Posterior cingulate gyrus (tissue), 11 donors: ENCODE measurements around the gene HIPK2.
A peak's percentile ranks its signal among the peaks of the same experiment; 100 is the strongest.

ENCODE experiments used
- DNase-seq, 10 donors: peaks; one replicate each; pipeline versions ENCODE4 v3.0.0 to v3.0.0-alpha.2; 2020 to 2021; ENCODE audit warnings: mixed read lengths in 3 of 10
- intact Hi-C: fragments of 100-400 bp; cut with DNase I; formaldehyde crosslinking; loops from one replicate; pipeline ENCODE4 v1.15.1; 2023

HIPK2 gene

DNA sequence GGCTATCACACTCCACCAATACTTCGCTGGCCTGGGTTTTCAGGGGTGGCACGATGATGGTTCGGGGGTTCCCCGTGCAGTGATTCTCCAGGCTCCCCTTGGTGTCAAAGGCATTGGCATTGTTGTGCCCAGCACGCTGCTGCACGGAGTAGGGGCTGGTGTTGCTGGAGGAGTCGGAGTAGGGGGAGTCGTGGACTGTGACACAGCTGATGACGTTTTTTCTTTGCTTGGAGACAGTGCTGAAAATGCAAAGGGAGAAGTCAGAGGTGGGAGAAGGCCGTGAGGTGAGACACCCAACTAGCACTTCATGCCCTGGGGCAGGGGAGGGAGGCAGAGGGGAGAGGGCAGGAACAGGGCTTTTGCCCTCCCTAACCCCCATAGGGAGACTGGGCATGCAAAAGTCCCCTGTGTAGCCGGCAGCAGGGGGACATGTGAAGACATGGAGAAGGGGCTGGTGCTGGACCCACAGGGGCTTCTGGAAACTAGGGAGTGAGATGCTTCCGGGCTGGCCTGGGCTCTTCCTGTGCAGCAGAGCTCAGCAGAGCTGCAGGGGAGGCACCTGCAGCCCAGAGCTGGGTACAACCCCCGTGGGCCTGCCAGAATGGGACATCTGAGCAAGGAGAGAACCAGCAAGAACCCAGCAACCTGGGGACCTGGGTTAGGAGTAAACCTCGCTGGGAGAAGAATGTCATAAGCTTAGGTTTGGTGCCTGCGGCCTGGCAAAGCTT lies 193.8 kb downstream of the HIPK2 start:
- intact Hi-C loops = loop anchor here (10.0 kb wide), 1 partner anchor 139 kb away; no protein-coding TSS in a partner anchor
- DNase-seq = peak in 1 of 10 donors; percentile 32

DNA sequence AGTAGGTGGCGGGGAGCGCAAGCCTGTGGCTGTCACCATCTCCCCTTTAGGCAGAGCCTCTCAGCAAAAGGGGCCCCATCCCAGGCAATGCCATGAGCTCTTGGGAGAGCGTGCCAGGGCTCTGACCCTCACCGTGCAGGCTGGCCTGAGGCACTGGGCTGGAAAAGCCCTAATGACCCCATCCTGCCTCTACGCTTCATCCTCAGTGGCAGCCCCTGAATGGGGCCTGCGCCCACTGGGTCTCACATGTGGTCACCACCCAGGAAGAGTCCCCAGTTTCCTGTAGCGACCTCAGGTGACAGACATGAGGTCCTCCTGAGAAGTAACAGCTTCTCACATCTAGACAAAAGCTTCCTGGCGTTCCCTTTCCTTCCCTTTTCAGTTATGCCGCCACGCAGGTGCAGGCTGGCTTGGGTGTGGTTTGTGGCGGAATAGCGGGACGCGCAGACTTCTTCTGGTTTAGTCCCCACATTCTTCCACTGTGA lies 195.1 kb downstream of the HIPK2 start:
- no peak for DNase-seq
- intact Hi-C loops = loop anchor here (10.0 kb wide), 1 partner anchor 138 kb away; no protein-coding TSS in a partner anchor

DNA sequence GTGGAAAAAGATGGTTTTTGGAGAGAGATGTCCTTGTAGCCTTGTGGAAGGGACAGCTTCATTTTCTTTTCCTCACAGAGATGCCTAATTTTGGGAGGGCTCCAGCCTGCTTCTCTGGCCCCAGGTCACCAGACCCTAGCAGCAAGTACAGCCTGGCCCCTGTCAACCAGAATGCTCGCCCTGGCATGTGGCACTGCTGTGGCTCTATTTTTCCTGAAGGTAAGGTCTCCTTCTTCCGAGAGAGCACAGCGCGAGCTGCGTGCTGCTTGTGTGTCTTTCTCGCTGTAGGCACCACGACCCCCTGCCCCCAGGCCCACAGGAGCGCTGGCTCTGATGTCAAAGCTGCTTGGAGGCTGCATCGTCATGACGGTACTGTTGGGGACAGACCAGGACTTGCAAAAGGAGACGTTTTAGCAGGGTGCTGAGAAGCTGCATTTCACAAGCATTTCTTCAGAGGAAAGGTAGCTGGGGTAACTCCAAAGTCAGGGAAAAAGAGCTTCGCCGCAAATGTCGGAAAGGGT lies 195.6 kb downstream of the HIPK2 start:
- no peak for DNase-seq
- intact Hi-C loops = loop anchor here (10.0 kb wide), 1 partner anchor 137 kb away; no protein-coding TSS in a partner anchor

DNA sequence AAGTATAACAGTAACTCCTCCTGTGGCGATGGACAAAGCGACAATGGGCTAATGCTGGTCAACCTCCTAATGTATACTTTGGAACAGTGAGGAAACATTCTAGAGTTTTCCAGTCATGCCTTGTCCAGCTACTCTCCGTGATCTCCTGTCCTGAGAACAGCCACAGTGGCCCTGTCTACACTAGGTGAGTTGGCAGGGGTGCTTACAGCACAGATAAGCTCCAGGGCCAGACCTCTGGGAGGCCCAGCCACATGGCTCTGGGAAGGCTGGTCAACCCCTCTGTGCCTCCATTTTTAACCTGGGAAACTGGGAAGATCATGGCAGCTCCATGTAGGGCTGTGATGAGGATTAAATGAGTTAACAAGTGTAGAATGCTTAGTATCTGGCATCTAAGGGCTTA lies 197.4 kb downstream of the HIPK2 start:
- no peak for DNase-seq
- intact Hi-C loops = loop anchor here (10.0 kb wide), 1 partner anchor 136 kb away; no protein-coding TSS in a partner anchor

DNA sequence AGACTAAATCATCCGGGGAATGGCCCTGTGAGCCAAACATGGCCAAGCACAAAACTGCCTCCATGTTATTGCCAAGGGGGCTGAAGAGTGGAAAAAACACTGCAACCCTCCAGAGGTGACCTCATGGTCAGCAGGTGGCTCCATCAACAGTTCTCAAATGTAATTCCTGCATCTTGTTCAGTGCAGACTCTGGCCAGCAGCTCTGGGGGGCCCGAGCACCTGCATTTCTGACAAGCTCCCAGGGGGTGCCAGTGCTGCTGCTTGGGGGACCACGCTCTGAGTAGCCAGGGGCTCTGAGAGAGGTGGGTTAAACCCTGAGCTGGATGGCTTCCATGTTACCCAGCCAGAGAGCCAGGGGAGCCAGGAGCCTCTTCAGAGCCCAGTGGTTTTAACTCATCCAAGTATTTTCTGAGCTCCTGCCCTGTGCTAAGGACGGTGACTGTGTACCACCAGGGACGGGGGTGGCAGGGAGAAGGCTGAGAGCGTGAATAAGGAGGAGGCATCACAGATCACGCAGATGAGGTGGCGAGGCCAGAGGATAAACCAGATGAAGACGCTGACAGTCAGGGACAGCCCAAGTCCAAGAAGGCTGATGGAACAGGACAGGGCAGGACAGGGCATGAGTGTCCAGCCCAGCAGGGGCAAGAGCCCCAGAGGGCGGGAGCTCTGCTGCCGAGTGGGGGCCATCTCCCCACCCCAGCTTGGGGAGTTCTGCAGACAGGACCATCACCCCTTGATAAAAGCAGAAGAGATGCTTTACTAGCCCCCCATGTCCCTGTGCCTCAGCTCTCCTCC lies 201.4 kb downstream of the HIPK2 start:
- no peak for DNase-seq

DNA sequence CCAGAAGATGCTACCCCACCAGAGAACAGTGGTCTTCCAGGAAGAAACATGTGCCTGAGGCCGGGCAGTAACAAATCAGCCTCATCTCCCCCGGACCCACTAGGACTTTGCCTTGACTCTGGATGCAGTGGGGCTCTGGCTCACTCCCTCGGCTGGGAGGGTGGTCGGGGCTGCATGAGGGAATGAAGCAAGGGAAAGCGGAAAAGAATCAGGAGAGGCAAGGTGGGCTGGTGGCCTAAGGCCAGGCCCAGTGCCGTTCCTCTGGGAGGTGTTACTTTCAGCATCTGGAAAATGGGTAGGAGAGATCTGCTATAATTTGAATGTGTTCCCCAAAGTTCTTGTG lies 202.5 kb downstream of the HIPK2 start:
- intact Hi-C loops = no loop called here
- DNase-seq = no peak

More for the DNA sequence above, 201.4 kb downstream of the HIPK2 start:
- intact Hi-C loops = no loop called here

DNA sequence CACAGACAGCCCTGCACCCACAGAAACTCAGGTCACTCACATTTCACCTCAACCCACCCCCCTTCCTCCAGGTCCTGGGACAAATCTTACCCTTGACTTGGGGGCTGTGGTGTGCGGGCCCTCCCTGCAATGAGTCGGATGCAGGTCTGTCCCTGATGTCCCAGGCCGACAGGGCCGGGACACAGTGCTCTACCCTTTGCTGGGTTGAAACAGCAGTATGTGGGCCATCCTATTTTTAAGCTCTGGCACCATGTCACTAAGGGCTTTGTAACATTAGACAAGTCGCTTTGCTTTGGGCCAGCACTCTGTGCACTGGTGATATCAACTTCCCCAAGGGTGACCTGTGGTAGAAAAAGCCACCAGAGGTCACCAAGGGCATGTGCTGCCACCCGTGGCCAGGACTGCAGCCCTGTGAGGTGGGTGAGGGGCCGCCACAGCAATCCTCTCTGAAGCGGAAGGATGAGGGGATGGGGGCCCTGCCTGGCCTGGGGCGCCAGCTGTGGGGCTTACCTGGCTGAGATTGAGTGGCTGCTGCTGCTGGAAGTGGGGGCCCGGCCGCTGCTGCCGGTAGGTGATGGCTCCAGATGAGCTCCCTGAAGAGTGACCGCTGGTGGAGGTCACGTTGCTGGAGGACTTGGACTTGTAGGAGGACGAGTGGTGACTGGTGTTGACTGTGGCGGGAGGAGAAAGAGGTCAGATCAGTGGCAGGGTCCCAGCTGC lies 203.0 kb downstream of the HIPK2 start:
- DNase-seq = peak in 1 of 10 donors; percentile 59
- intact Hi-C loops = no loop called here

DNA sequence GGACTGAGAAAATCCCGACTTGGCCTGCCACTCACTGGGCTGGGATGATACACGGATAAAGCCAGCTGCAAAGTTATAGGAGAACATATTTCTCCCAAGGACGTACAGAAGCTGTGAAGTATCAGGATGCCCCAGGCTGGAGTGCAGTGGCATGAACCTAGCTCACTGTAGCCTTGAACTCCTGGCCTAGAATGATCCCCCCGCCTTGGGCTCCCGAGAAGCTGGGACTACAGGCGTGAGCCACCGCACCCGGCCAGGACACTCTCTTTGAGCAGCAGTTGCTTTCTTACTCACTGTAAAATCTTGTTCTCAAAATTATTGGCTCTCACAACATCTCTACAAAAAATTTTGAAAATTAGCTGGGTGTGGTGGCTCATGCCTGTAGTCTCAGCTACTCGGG lies 203.9 kb downstream of the HIPK2 start:
- DNase-seq = no peak
- intact Hi-C loops = no loop called here

DNA sequence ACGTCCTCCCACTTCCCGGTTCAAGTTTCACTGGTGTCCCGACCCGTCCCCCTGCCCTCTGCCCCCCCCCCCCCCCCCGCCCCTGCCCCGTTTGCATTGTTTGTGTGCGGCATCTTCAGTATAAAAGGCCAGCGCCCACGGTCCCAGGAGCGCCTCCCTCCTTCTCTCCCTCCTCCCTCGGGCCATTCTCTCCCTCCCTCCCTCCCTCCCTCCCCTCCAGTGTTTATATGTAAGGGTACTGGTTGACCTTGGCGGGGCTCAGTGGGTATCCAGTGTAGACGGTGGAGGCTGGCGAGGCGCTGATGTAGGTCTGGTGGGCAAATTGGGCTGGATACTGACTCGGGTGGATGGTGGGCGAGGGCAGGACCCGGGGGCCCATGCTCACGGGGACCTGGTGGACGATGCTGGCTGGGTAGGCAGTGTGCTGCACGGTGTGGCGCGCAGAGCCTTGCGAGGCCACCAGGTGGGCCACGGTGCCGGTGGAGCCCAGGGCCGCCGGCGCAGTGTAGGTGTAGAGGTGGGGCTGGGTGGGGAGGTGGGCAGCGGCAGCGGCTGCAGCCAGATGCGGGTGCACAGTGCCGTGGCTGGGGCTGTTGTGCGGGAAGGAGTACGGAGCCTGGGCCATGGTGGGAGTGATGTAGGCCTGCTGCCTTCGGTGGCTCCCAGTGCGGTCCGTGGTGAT lies 205.0 kb downstream of the HIPK2 start:
- DNase-seq = no peak
- intact Hi-C loops = no loop called here

DNA sequence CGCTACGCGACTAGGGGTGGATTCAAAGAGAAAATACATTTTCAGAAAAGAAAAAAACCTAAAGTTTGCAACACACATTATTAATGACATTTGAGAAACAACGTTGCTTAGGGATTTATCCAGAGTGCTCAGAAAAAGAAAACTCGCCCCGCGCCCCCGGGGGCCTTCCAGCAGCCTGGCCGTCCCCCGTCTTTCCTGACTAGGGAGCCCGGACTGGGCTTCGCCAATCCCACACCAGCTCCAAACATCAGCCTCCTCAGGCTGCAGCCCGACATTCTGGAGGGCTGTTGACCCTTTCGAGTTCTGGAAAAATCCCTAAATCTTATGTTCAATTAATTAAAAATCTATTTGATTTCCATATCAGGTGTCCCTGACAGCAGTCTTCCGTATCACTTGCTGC lies 205.7 kb downstream of the HIPK2 start:
- DNase-seq = no peak
- intact Hi-C loops = no loop called here

DNA sequence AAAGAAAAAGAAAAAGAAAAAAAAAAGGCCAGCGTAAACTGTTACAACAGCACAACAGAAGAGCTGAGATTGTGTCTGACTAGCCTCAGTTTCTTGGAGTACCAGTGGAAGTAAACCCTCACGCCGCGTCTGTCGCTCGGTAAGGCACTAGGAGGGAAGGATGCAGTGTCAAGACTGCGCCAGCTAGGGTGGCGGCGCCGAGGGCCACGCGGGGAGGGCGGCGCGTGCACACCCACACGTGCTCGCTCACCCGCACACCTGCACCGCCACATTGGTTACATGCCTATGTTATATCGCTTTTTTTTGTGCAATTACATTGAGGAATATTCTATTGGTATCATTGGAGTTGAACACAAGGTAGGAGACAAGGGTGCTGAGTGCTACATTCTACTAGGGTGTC lies 206.1 kb downstream of the HIPK2 start:
- intact Hi-C loops = no loop called here
- no peak for DNase-seq

DNA sequence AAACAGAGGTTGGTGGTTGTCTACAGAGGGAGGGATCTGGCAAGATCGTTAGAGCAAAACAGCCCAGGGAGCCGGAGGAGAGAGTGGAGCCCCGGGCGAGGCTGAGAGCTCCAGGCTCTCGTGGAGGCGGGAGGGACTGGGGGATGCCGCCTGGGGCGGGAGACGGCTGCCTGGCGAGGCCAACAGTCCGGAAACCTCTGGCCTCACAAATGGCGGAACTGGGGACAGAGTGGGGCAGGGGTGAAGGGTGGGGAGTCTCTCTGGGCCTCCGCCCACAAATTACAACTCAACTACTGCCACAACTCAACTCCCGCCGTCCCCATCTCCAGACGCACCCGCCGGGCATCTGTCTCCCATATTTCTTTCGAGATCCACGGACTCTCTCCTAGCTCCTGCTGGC lies 206.6 kb downstream of the HIPK2 start:
- intact Hi-C loops = no loop called here
- DNase-seq = no peak

DNA sequence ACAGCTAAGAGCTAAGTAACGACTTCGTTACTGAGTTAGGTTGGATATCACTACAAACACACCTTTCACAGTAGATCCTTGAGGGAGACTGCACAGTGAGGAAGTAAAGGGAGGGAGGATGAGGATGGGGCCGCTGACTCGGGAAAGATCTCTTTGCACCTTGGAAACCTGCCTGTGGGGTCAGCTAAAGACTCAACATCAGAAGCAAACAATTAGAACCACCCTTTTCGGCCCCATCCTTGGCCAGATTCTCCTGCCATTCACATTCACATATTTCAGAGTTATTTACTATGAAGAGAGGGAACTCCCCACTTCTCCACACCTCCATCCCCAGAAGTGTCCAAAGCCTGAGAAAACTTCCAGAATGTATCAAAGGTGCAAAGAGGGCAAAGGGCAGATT lies 207.2 kb downstream of the HIPK2 start:
- intact Hi-C loops = no loop called here

DNA sequence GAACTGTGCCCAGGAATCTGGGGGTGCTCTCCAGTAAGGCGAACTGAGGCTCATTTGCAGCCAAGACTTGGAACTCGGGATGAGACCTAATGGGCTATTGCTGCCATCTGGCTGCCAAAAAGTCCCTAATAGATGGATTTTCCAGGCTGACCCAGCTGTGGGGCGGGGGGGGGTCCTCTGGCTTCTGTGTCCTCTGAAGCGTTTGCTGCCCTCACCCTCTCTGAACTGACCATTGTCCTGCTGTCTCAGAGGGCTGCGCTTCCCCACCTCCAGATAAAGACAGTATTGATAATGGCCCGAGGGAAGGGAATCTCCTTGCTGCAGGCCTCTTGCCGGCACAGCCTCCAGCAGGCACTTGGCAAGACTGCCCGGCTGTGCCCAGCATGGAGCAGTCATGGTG lies 207.7 kb downstream of the HIPK2 start:
- DNase-seq = peak; percentile 39 to 91 (median 71)

More for the DNA sequence above, 207.2 kb downstream of the HIPK2 start:
- no peak for DNase-seq

DNA sequence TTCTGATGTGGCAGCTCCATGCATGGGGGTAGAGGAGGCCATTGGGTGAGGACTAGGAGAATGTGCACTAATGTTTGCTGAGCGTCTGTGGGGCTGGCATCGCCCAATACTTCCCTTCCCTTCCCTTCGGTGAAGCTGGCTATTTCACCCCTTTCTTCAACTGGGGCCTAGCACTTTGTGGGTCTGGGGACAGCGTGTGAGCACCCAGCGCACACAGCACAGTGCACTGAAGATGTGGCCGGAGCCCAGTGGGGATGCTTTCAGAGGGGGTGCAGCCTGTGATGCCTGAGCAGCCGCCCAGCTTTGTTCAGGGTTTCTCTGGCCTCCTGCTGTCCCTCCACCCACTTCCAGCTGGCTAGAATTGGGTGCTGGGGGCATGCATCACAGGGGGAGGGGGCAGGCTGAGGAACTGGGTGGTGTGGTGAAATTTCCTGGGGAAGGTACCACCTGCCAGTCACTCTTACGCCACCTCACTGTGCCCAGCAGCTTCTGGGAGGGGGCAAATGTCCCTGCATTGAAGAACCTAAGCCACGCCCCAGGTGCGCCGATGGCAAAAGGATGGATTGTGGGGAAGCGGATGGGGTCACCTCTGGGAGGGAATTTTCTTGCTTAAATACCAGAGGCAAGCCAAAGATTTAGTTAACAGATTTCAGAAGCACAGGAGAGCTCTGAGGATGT lies 208.8 kb downstream of the HIPK2 start:
- peak in 1 of 10 donors; percentile 57 for DNase-seq
- intact Hi-C loops = loop anchor here (5.0 kb wide), 1 partner anchor 67 kb away; no protein-coding TSS in a partner anchor

More for the DNA sequence above, 207.7 kb downstream of the HIPK2 start:
- intact Hi-C loops = no loop called here

DNA sequence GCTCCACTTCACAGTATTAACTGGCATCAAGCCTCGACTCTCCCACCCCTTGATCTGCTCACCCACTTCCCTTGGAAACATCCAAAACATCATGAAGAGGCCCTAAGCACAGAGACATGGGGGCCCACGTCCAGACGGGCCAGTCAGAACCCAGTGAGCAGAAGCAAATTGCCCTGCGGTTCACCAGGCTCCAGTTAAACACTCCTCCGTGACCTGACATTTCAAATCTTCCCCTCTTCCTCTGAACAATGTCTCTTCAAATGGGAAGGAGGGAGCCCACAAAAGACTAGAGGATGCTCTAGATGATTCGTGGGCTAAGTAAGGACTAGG lies 209.5 kb downstream of the HIPK2 start:
- intact Hi-C loops = loop anchor here (5.0 kb wide), 1 partner anchor 66 kb away; no protein-coding TSS in a partner anchor
- DNase-seq = no peak

DNA sequence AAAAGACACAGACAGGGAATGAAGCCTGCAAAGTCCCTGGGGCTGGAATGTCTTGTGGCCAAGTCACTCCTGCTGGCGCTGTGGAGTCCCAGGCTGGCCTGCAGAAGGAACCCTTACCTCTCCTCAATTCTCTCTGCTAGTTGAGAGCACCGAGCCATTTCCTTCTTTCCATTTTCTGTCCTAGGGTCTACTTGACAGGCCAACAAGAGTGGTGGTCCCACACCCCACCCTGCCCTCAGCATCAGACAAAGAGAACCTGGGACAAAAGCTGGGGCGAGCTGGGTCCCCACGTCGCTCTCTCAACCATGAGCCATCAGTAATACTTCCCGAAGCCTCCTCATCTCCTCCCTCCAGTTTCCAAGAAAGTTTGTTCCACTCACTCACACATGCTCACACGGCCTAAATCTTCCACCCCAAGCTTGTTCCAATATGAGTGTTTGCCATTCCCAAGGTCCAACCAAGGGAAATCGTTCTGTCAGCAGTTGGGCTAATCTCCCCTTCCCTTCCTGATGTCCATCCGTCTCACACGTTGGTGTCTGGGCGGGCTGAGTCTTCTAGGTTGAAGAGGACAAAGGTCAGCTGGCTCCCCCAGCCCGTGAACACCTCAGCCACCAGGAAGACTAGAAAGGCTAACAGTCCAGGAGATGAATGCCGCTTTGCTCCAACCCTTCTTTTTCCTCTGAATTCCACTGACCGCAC lies 210.0 kb downstream of the HIPK2 start:
- no peak for DNase-seq
- intact Hi-C loops = loop anchor here (5.0 kb wide), 1 partner anchor 65 kb away; no protein-coding TSS in a partner anchor

DNA sequence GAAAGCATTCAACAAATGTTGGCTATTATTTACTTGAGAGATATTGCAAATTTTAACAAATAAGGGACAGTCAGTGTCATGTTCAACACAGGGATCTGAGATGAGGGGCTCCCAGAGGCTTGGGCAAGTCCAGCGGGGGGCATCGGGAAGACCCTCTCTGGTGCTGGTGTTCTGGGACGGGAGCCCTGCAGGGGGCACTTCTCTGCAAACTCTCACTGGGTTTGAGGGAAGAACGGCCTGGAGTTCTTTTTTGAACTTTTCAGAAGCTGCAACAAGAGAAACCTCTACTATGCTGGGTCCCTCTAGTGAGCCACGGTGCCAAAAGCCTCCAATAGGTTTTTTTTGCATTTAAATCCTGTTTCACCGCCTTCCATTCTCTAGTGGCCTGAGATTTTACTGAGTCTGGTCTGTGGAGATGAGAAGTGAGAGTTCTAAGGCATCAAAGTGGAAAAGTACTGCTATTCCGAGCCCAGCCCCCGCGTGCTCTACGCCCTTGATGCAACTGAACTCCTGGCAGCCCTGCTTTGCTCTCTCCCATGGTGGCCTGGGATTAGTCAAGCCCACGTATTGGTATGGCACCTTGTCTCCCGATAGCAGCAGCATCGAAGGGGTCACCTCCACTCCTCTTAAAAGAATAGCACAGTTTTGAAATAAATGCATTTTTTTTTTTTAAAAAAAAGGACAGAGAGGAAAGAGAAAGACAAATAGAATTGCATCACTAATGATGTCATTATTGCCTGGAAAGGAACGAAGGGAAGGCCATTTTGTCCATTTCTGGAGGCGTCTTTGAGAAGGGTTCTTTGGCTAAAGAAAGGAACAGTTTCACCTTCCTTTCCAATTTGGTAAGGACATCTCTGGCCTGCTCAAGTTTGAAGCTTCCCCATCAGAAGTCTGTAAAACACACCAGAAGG lies 210.8 kb downstream of the HIPK2 start:
- intact Hi-C loops = loop anchor here (5.0 kb wide), 1 partner anchor 65 kb away; no protein-coding TSS in a partner anchor
- DNase-seq = no peak
